Smooth muscle cell (in vitro differentiated cells): ENCODE measurements around the gene ZFYVE1. TPM values are rescaled to one million over a fixed set of nuclear protein-coding genes. Genes with fewer than 3 reads are reported as not detected.

Source experiments
- DNase-seq: peaks from one replicate; lab custom pipeline; 2025; ENCODE audit not compliant: unreplicated experiment; lab: John Stamatoyannopoulos, UW
- H2AFZ ChIP-seq: fragments of 200-600 bp; sonication (generic); 2 replicates; pipeline ENCODE4 v1.6.0; 2016; ENCODE audit warnings: antibody characterized with exemption, low read depth, mild to moderate bottlenecking
- H3F3A ChIP-seq: fragments of 200-600 bp; sonication (generic); 2 replicates; pipeline ENCODE4 v1.6.0; 2017; ENCODE audit warnings: antibody characterized with exemption, low read depth
- H3K27ac ChIP-seq: fragments of 200-600 bp; sonication (generic); 2 replicates; pipeline ENCODE4 v1.5.1; 2016; ENCODE audit warnings: low read depth, mild to moderate bottlenecking
- H3K27me3 ChIP-seq: fragments of 200-600 bp; sonication (generic); 2 replicates; pipeline ENCODE4 v1.6.1; 2016; ENCODE audit warnings: low read depth, mild to moderate bottlenecking
- H3K36me3 ChIP-seq: fragments of 200-600 bp; sonication (generic); 2 replicates; pipeline ENCODE4 v1.5.1; 2016; ENCODE audit warnings: low read depth
- H3K4me1 ChIP-seq: fragments of 200-600 bp; sonication (generic); 2 replicates; pipeline ENCODE4 v1.5.1; 2016; ENCODE audit warnings: low read depth
- H3K4me2 ChIP-seq: fragments of 200-600 bp; sonication (generic); 2 replicates; pipeline ENCODE4 v1.6.0; 2016; ENCODE audit warnings: mild to moderate bottlenecking
- H3K4me3 ChIP-seq: fragments of 200-600 bp; sonication (generic); 2 replicates; pipeline ENCODE4 v1.5.1; 2016; ENCODE audit warnings: mild to moderate bottlenecking
- H3K79me2 ChIP-seq: fragments of 200-600 bp; sonication (generic); 2 replicates; pipeline ENCODE4 v1.6.0; 2016; ENCODE audit warnings: low read depth, mild to moderate bottlenecking
- H3K9ac ChIP-seq: fragments of 200-600 bp; sonication (generic); 2 replicates; pipeline ENCODE4 v1.6.0; 2016; ENCODE audit warnings: low read depth
- H3K9me3 ChIP-seq: fragments of 200-600 bp; sonication (generic); replicated peaks from 2 replicates; pipeline ENCODE4 v1.5.1; 2016; ENCODE audit warnings: low read depth
- H4K20me1 ChIP-seq: fragments of 200-600 bp; sonication (generic); 2 replicates; pipeline ENCODE4 v1.6.0; 2016; ENCODE audit warnings: low read depth
- WGBS: methylation state at CpG from one replicate; pipeline ENCODE4 v1.1.7; 2016; ENCODE audit warnings: low lambda C conversion rate; 5-methylcytosine and 5-hydroxymethylcytosine counted together
- polyA plus RNA-seq: library from polyadenylated mRNA; unstranded; fragments of >200 nt; fragmentation: Nextera tagmentation; extraction: Ambion mirVana; gene quantifications from 2 replicates; pipeline ENCODE4 v1.2.1, GENCODE V29; 2016
- total RNA-seq: library from RNA; depleted of rRNA; stranded (reverse); fragments of >200 nt; gene quantifications from 2 replicates; pipeline ENCODE4 v1.2.3, GENCODE V29; 2014
- TF ChIP-seq, protein P1 (sequence below): fragments of 200-600 bp; sonication (generic); IDR thresholded peaks from 2 replicates; pipeline ENCODE4 v1.5.1; 2017; ENCODE audit warnings: borderline replicate concordance, mild to moderate bottlenecking, antibody characterized with exemption; ENCODE audit not compliant: insufficient read depth, poor library complexity, severe bottlenecking

Gene ZFYVE1
- total and polyA plus RNA-seq, 2 experiments from 2014 or later = 19.0 to 20.1 TPM

DNA sequence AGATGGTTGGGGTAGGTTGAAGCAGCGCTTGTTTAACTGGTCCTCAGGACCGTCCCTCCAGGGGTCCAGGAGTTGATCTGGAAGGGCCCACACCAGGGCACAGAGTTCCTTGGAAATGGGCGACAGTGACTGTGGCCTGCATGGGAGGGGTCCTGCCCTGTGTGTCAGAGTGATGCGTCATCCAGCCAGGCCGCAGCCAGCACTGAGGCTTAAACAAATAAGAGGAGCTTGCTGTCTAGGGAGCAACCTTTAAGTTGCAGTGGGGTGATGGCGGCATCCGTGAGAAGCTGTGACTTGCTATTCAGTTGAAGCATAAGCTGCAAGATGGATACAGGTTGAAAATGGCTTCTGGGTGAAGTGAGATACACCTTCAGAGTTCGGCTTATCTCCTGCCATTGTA, 80.4 kb downstream of the ZFYVE1 start:
- Histone ChIP-seq H3K27ac (no peak overlapping the region), H4K20me1 (no peaks in the 10 kb centered on the region), H3K4me1 (no peaks in the 10 kb centered on the region), H3F3A (no peaks in the 10 kb centered on the region), H2AFZ (no peak overlapping the region), H3K9me3 (no peaks in the 10 kb centered on the region), H3K36me3 (no peaks in the 10 kb centered on the region), H3K9ac (no peak overlapping the region), H3K79me2 (no peaks in the 10 kb centered on the region), H3K4me2 (no peak overlapping the region), H3K27me3 (no peaks in the 10 kb centered on the region), H3K4me3 (no peak overlapping the region)
- TF ChIP-seq, protein P1, sequence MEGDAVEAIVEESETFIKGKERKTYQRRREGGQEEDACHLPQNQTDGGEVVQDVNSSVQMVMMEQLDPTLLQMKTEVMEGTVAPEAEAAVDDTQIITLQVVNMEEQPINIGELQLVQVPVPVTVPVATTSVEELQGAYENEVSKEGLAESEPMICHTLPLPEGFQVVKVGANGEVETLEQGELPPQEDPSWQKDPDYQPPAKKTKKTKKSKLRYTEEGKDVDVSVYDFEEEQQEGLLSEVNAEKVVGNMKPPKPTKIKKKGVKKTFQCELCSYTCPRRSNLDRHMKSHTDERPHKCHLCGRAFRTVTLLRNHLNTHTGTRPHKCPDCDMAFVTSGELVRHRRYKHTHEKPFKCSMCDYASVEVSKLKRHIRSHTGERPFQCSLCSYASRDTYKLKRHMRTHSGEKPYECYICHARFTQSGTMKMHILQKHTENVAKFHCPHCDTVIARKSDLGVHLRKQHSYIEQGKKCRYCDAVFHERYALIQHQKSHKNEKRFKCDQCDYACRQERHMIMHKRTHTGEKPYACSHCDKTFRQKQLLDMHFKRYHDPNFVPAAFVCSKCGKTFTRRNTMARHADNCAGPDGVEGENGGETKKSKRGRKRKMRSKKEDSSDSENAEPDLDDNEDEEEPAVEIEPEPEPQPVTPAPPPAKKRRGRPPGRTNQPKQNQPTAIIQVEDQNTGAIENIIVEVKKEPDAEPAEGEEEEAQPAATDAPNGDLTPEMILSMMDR = no peak
- no peak for DNase-seq
- 97% methylated on average over 8 of the region's 8 CpGs for WGBS

DNA sequence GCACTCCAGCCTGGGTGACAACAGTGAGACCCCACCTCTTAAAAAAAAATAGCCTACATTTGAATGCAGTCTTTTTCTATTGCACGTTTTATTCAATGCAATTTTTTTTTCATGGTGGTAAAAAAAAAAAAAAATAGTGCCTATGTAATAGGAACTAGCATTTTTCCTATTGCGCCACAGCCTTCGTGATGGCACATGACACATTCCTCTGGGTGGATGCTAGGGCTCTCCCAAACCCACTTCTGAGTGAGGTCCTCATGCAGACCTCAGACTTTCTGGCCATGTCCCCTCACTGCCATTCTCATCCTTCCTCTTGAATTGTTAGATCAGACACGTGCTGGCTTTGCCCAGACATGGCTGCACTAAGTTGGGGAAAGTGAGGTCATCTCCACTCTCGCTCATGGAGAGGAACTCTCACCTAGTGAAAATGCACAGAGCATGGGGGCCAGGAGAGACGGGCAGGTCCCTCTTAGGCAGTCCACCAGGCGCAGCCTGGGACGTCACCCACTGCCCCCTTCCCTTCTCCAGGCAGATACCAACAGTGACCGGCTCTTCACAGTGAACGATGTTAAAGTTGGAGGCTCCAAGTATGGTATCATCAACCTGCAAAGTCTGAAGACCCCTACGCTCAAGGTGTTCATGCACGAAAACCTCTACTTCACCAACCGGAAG, 81.4 kb downstream of the ZFYVE1 start:
- TF ChIP-seq, protein P1 = no peak
- Histone ChIP-seq H3K4me2 (no peak overlapping the region), H2AFZ (no peak overlapping the region), H3F3A (no peaks in the 10 kb centered on the region), H3K27ac (no peak overlapping the region), H3K9me3 (no peaks in the 10 kb centered on the region), H3K4me3 (no peak overlapping the region), H3K36me3 (no peaks in the 10 kb centered on the region), H3K9ac (no peak overlapping the region), H3K27me3 (no peaks in the 10 kb centered on the region), H4K20me1 (no peaks in the 10 kb centered on the region), H3K4me1 (no peaks in the 10 kb centered on the region), H3K79me2 (no peaks in the 10 kb centered on the region)
- WGBS = 98% methylated on average over 13 of the region's 13 CpGs
- DNase-seq = no peak

DNA sequence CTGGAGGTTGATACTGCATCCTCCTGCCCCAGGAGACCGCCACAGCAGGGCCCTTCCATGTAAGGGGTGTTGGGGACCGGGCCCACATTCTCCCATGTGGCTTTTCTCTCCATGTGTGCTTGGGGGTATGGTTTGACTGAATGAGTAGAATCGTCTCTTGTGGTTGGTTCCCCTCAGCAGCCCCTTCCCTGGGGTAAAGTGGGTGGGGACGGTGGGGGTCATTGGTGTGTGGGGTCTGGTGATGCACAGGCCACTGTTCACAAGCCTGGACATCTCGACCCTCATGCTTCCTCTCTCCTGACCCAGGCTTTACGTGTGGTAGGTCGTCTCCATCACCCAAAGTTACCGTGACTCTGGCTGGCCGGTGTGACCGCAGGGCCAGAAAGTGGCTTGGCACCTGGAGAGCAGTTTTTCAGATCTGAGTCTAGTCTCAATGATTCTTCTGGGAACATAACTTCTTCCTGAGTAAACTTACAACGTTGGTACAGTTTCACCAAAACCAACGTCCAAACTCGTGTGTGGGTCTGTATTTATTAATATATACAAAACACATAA, 83.0 kb downstream of the ZFYVE1 start:
- 93% methylated on average over 13 of the region's 13 CpGs for WGBS
- no peak overlapping the region for H3K27ac ChIP-seq
- no peak overlapping the region for H3K9ac ChIP-seq
- H3K27me3 ChIP-seq = no peaks in the 10 kb centered on the region
- no peaks in the 10 kb centered on the region for H3K36me3 ChIP-seq
- H3K4me1 ChIP-seq = no peaks in the 10 kb centered on the region
- no peaks in the 10 kb centered on the region for H3K79me2 ChIP-seq
- no peak overlapping the region for H3K4me3 ChIP-seq
- H2AFZ ChIP-seq = no peak overlapping the region
- no peak for DNase-seq
- H3F3A ChIP-seq = no peaks in the 10 kb centered on the region
- H3K9me3 ChIP-seq = no peaks in the 10 kb centered on the region
- TF ChIP-seq, protein P1 = no peak
- no peak overlapping the region for H3K4me2 ChIP-seq
- no peaks in the 10 kb centered on the region for H4K20me1 ChIP-seq

DNA sequence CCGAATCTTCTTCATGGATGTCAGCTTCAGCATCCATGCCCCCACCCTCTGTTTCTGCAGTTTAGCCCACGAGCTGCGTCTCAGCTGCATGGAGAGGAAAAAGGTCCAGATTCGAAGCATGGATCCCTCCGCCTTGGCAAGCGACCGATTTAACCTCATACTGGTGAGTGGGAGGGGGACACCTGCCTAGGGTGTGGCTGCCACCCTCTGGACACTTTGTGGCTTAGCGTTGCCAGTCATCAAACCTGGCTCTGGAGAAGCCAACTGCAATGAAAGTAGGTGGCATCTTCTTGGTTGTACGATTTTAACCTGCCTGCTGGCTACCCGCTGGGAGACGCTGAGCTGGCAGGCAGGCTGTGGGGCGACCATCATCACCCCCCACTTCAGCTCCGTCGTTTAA, 84.0 kb downstream of the ZFYVE1 start:
- WGBS = 97% methylated on average over 14 of the region's 14 CpGs
- Histone ChIP-seq H4K20me1 (no peaks in the 10 kb centered on the region), H3K4me3 (no peak overlapping the region), H2AFZ (no peak overlapping the region), H3K79me2 (no peaks in the 10 kb centered on the region), H3K9me3 (no peaks in the 10 kb centered on the region), H3K36me3 (no peaks in the 10 kb centered on the region), H3K27ac (no peak overlapping the region), H3K27me3 (no peaks in the 10 kb centered on the region), H3F3A (no peaks in the 10 kb centered on the region), H3K9ac (no peak overlapping the region), H3K4me2 (no peak overlapping the region), H3K4me1 (no peaks in the 10 kb centered on the region)
- TF ChIP-seq, protein P1 = no peak
- no peak for DNase-seq
